ENCODE data around the gene WDFY4. TPM values are rescaled to one million over a fixed set of nuclear protein-coding genes. Genes with fewer than 3 reads are reported as not detected.
A peak's percentile ranks its signal among the peaks of the same experiment; 100 is the strongest.

WDFY4 gene
- total and polyA plus RNA-seq, 8 donors, result 0.15 to 8.0 (median 2.7) TPM

DNA sequence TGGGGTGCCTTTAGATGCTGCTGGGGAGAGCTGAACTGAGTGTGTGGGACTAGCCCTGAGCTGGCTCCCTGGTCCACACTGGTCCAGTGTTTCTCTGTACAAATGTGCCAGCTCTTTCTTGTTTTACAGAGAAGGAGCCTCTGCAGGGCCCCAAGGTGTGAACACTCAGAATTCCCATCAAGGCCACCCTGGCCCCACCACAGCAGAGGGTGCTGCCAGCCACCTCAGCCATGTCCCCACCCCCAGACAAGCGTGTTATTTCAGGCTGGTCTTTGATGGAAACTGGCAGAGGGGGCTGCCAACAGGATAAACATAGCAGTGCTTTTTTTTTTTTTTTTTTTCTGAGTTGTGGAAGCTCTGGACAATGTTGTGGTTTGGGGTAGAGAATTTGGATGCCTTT is 323.4 kb downstream of the WDFY4 start:
- Histone ChIP-seq H3K4me1 (peaks cover 0 to 29% (median 4%) of the 10 kb centered on the region in 4 donors), H3K4me3 (no peak overlapping the region), H3K27ac (no peak overlapping the region), H3K27me3 (no peaks in the 10 kb centered on the region), H3K9me3 (peaks cover 0 to 5% (median 0%) of the 10 kb centered on the region in 4 donors), H3K36me3 (no peaks in the 10 kb centered on the region)
- WGBS, 5 donors, result 38 to 60% (median 53%) methylated on average over 1 of the region's 1 CpG
- TF ChIP-seq, protein P1, sequence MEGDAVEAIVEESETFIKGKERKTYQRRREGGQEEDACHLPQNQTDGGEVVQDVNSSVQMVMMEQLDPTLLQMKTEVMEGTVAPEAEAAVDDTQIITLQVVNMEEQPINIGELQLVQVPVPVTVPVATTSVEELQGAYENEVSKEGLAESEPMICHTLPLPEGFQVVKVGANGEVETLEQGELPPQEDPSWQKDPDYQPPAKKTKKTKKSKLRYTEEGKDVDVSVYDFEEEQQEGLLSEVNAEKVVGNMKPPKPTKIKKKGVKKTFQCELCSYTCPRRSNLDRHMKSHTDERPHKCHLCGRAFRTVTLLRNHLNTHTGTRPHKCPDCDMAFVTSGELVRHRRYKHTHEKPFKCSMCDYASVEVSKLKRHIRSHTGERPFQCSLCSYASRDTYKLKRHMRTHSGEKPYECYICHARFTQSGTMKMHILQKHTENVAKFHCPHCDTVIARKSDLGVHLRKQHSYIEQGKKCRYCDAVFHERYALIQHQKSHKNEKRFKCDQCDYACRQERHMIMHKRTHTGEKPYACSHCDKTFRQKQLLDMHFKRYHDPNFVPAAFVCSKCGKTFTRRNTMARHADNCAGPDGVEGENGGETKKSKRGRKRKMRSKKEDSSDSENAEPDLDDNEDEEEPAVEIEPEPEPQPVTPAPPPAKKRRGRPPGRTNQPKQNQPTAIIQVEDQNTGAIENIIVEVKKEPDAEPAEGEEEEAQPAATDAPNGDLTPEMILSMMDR (IDR thresholded peaks at IDR 0.05), result no peak
- intact Hi-C loops (cut with DNase I; ENCODE audit: low total_unique reads), result no loop called here
- DNase-seq, result no peak

DNA sequence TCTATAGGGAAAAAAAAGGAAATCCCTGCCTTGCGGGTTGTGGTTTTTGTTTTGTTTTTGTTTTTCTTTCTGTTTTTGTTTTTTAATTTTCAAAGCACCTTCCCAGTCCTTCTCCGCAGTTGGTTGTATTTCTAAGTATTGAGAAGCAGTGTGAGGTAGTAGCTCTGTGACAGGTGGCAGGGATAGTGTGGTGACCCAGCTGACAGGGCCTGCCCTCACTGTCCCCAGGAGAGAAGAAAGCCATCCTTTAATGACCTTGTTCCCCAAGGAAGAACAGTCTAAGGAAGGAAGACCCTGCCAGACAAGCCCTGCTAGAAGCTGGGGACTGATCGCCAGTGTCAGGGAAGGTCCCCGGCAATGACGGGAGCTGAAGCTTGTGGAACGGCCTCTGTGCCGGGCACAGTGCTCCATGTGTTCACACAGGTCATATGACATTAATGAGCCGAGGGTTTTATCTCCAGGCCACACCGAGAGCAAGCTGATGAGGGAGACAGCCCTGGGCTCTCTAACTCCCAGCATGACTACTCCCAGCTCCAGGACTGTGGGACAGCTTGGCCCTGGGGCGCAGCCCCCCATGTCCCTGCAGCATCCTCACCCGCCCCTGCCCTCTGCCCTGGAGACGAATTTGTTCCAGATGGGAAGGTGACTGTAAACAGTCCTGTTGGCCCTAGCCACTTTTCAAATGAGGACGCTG is 324.0 kb downstream of the WDFY4 start:
- Histone ChIP-seq H3K27ac (no peak overlapping the region), H3K36me3 (no peaks in the 10 kb centered on the region), H3K9me3 (peaks cover 0 to 5% (median 0%) of the 10 kb centered on the region in 4 donors), H3K4me1 (peaks cover 0 to 31% (median 7%) of the 10 kb centered on the region in 4 donors), H3K4me3 (no peak overlapping the region), H3K27me3 (no peaks in the 10 kb centered on the region)
- intact Hi-C loops (cut with DNase I; ENCODE audit: low total_unique reads), result no loop called here
- no peak for DNase-seq
- TF ChIP-seq POLR2A (IDR thresholded peaks at IDR 0.05) (no peak), EP300 (IDR thresholded peaks at IDR 0.05) (no peak)
- 69 to 73% (median 72%) methylated on average over 10 to 13 of the region's 13 CpGs for WGBS, 5 donors

DNA sequence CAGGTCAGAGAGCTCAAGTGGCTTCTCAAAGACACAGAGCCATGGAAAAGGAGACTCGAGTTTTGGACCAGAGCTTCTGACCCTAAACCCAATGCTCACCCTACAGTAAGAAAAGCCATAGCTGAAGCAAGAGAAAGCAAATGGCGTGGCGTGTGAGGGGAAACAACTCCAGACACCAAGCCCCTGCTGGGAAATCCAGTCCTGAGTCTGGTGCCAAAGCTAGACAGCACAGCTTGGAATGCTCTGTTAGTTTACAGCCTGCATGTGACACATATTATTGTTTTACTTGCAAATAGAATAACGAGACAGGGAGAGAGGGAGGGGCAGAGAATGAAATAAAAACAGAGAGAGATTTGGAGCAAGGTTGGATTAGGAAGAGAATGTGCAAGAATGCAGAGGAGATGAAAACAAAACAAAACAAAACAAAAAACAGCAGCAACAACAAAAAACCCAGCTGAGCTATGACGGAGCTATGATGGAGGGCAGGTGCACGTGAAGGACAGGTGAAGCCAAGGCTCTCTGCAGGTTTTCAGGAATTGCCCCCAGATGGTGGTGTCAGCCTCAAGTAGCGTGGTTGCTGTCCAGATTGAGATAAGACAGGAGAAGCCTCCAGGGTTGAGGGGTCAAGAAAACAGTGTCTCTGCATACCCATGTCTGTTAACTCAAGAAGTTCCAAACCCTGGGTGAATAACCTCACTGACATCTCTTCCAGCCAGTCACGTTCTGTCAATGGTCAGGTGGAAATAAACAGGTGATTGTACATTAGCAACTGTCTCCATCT is 324.7 kb downstream of the WDFY4 start:
- Histone ChIP-seq H3K9me3 (peaks cover 0 to 5% (median 0%) of the 10 kb centered on the region in 4 donors), H3K4me3 (no peak overlapping the region), H3K4me1 (peaks cover 0 to 31% (median 8%) of the 10 kb centered on the region in 4 donors), H3K27me3 (no peaks in the 10 kb centered on the region), H3K36me3 (no peaks in the 10 kb centered on the region), H3K27ac (no peak overlapping the region)
- DNase-seq, result peak in 1 of 2 donors; percentile 70
- intact Hi-C loops (cut with DNase I; ENCODE audit: low total_unique reads), result no loop called here
- TF ChIP-seq POLR2A (IDR thresholded peaks at IDR 0.05), result no peak
- TF ChIP-seq, protein P1 (IDR thresholded peaks at IDR 0.05), result no peak
- TF ChIP-seq EP300 (IDR thresholded peaks at IDR 0.05), result no peak
- TF ChIP-seq POLR2AphosphoS5 (IDR thresholded peaks at IDR 0.05), result no peak
- 46 to 59% (median 48%) methylated on average over 8 of the region's 8 CpGs for WGBS, 5 donors

DNA sequence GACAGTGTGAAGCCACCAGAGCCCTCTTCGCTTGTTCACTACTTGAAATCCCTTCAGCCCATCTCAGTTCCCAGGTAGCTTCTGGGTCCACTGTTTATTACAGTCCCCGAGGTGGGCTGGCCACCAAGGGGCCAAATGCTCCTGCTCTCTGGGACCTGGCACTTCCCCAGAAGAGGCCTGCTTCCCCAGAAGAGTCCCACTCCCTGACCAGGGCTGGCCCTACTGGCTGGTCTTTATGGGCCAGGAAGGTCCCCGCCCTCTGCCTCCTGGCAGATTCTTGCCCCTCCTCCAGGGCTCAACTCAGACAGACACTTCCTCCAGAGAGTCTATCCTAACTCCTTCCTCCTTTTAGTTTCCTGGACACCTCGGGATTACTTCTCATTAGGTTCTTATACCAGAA is 325.6 kb downstream of the WDFY4 start:
- Histone ChIP-seq H3K27ac (no peak overlapping the region), H3K9me3 (no peaks in the 10 kb centered on the region), H3K36me3 (no peaks in the 10 kb centered on the region), H3K27me3 (no peaks in the 10 kb centered on the region), H3K4me1 (peaks cover 0 to 31% (median 8%) of the 10 kb centered on the region in 4 donors), H3K4me3 (no peak overlapping the region)
- DNase-seq, result no peak
- no peak for TF ChIP-seq POLR2A (IDR thresholded peaks at IDR 0.05)
- TF ChIP-seq EP300 (IDR thresholded peaks at IDR 0.05), result no peak
- TF ChIP-seq, protein P1 (IDR thresholded peaks at IDR 0.05), result no peak
- no peak for TF ChIP-seq POLR2AphosphoS5 (IDR thresholded peaks at IDR 0.05)
- intact Hi-C loops (cut with DNase I; ENCODE audit: low total_unique reads), result no loop called here
- 60 to 69% (median 63%) methylated on average over 4 of the region's 4 CpGs for WGBS, 5 donors
